Endothelial cell of umbilical vein (primary cell): ENCODE measurements around the gene NEU4. TPM values are rescaled to one million over a fixed set of nuclear protein-coding genes. Genes with fewer than 3 reads are reported as not detected.

Source experiments
- BruUV-seq: library from RNA; stranded (reverse); fragments of 400-500 nt; replicated peaks from 2 replicates; lab custom pipeline; 2021; lab: Mats Ljungman, UMichigan
- CTCF ChIA-PET: fragments of 300-600, 350-600 bp; sonication (Branson Sonifier 250); formaldehyde crosslinking; loops from one replicate; lab custom pipeline; 2021; ENCODE audit warnings: antibody characterized with exemption, inconsistent platforms; lab: Charles Lee
- POLR2A ChIA-PET: fragments of 300-600, 350-600 bp; sonication (Branson Sonifier 250); formaldehyde crosslinking; loops from one replicate; lab custom pipeline; 2021; ENCODE audit warnings: antibody characterized with exemption, inconsistent platforms; lab: Charles Lee
- DNase-seq: peaks from one replicate; pipeline ENCODE4 v3.0.0-alpha.2; 2011; ENCODE audit warnings: low read depth, low spot score
- FAIRE-seq: peaks from 2 replicates; lab custom pipeline; 2011; peaks lifted over from hg19 to GRCh38; lab: Jason Lieb, UNC
- H2AFZ ChIP-seq: 2 replicates; pipeline ENCODE4 v1.6.0; 2012; ENCODE audit warnings: low read depth, low read length, control low read depth, inconsistent platforms
- H3K27ac ChIP-seq: 2 replicates; pipeline ENCODE4 v1.5.1; 2011; ENCODE audit warnings: low read depth, mild to moderate bottlenecking, control low read depth, low read length, moderate library complexity; ENCODE audit not compliant: insufficient read depth
- H3K27me3 ChIP-seq, 2 experiments: 2 replicates each; pipeline versions ENCODE4 v1.6.0 to v1.6.1; 2011; ENCODE audit warnings: low read length in 2 of 2, mixed read lengths in 1 of 2; ENCODE audit not compliant: control insufficient read depth in 2 of 2, insufficient read depth in 2 of 2
- H3K36me3 ChIP-seq, 2 experiments: 2 replicates in 1 of 2; 3 replicates in 1 of 2; pipeline ENCODE4 v1.5.1; 2011; ENCODE audit warnings: low read length in 2 of 2, mild to moderate bottlenecking in 1 of 2, moderate library complexity in 1 of 2; ENCODE audit not compliant: control insufficient read depth in 2 of 2, insufficient read depth in 2 of 2; ENCODE audit errors: extremely low read depth in 1 of 2
- H3K4me1 ChIP-seq: 3 replicates; pipeline ENCODE4 v1.5.1; 2011; ENCODE audit warnings: mild to moderate bottlenecking, low read length; ENCODE audit not compliant: control insufficient read depth, insufficient read depth; ENCODE audit errors: extremely low read depth
- H3K4me2 ChIP-seq: 2 replicates; pipeline ENCODE4 v1.6.1; 2011; ENCODE audit warnings: low read length, control low read depth, mixed read lengths; ENCODE audit not compliant: insufficient read depth
- H3K4me3 ChIP-seq, 3 experiments: fragments of 200-600 bp in 1 of 3; sonication (generic), shearing (Covaris generic) in 1 of 3; replicated peaks in 1 of 3; 2 replicates each; pipeline ENCODE4 v1.5.1; 2011 to 2016; ENCODE audit warnings: control low read depth in 3 of 3, low read length in 3 of 3, mild to moderate bottlenecking in 2 of 3, inconsistent platforms in 1 of 3, low read depth in 1 of 3, moderate library complexity in 1 of 3; ENCODE audit not compliant: insufficient read depth in 1 of 3
- H3K79me2 ChIP-seq: 2 replicates; pipeline ENCODE4 v1.6.0; 2012; ENCODE audit warnings: low read length, inconsistent platforms; ENCODE audit not compliant: control insufficient read depth, insufficient read depth
- H3K9ac ChIP-seq: replicated peaks from 2 replicates; pipeline ENCODE3; 2011; ENCODE audit warnings: low read length, control low read depth; ENCODE audit not compliant: insufficient read depth; ENCODE audit errors: extremely low read depth
- H3K9me1 ChIP-seq: replicated peaks from 3 replicates; pipeline ENCODE4 v1.6.0; 2011; ENCODE audit warnings: mild to moderate bottlenecking, low read length; ENCODE audit not compliant: control insufficient read depth, insufficient read depth; ENCODE audit errors: extremely low read depth
- H3K9me3 ChIP-seq: replicated peaks from 2 replicates; pipeline ENCODE4 v1.5.1; 2012; ENCODE audit warnings: low read length, inconsistent platforms; ENCODE audit not compliant: control insufficient read depth, insufficient read depth
- H4K20me1 ChIP-seq: replicated peaks from 2 replicates; pipeline ENCODE3; 2011; ENCODE audit warnings: mild to moderate bottlenecking, low read length; ENCODE audit not compliant: control insufficient read depth, insufficient read depth; ENCODE audit errors: extremely low read depth
- EZH2 ChIP-seq: IDR thresholded peaks from 2 replicates; pipeline ENCODE4 v1.6.1; 2012; ENCODE audit warnings: borderline replicate concordance, low read depth, mild to moderate bottlenecking, moderate library complexity, low read length, inconsistent platforms; ENCODE audit not compliant: severe bottlenecking
- FOS ChIP-seq: IDR thresholded peaks from 2 replicates; pipeline ENCODE4 v1.6.1; 2011; ENCODE audit warnings: mild to moderate bottlenecking, low read length, moderate library complexity, borderline replicate concordance; ENCODE audit not compliant: insufficient read depth
- GATA2 ChIP-seq: IDR thresholded peaks from 2 replicates; pipeline ENCODE4 v1.7.0; 2011; ENCODE audit warnings: low read depth, mild to moderate bottlenecking, moderate library complexity, mixed read lengths, low read length; ENCODE audit not compliant: insufficient read length, insufficient read depth
- JUN ChIP-seq: IDR thresholded peaks from 2 replicates; pipeline ENCODE4 v1.6.1; 2011; ENCODE audit warnings: borderline replicate concordance, low read depth; ENCODE audit not compliant: insufficient read length, insufficient read depth
- MYC ChIP-seq: IDR thresholded peaks from one replicate; pipeline ENCODE4 v1.6.1; 2011; ENCODE audit warnings: mild to moderate bottlenecking, low read depth, low read length
- POLR2A ChIP-seq: IDR thresholded peaks from 2 replicates; pipeline ENCODE4 v1.6.1; 2012; ENCODE audit warnings: low read depth, mild to moderate bottlenecking, control low read depth, low read length
- POLR2AphosphoS5 ChIP-seq: IDR thresholded peaks from 2 replicates; pipeline ENCODE4 v1.6.1; 2012; ENCODE audit warnings: low read depth, mild to moderate bottlenecking, control low read depth, low read length, moderate library complexity; ENCODE audit not compliant: insufficient read depth
- dilution Hi-C: fragments of 300-500 bp; cut with MboI; formaldehyde crosslinking; loops from one replicate; pipeline ENCODE4 v1.15.0; 2019; ENCODE audit warnings: low sequenced_read_pairs; ENCODE audit not compliant: extremely low pct_ligation_motif_present
- intact Hi-C: fragments of 100-400 bp; cut with micrococcal nuclease; formaldehyde crosslinking; loops from one replicate; pipeline ENCODE4 v1.10.0; 2022
- polyA plus RNA-seq, 4 experiments: library from polyadenylated mRNA; depleted of rRNA in 3 of 4; stranded (reverse) in 3 of 4; unstranded in 1 of 4; fragments of >200 nt; gene quantifications; 2 replicates each; pipeline versions ENCODE4 v1.2.1 to v1.2.3, GENCODE V29; 2011 to 2012; ENCODE audit warnings: missing spikeins in 1 of 4
- total RNA-seq: library from RNA; stranded (reverse); gene quantifications from 2 replicates; pipeline ENCODE4 v1.2.3, GENCODE V29; 2021
- TF ChIP-seq, protein P1 (sequence below), 2 donors: IDR thresholded peaks; 1 replicate in 1 of 2; 2 replicates in 1 of 2; pipeline ENCODE4 v1.5.1; 2011; ENCODE audit warnings: low read length in 2 of 2, mild to moderate bottlenecking in 2 of 2, moderate library complexity in 2 of 2, control low read depth in 1 of 2, inconsistent platforms in 1 of 2, low read depth in 1 of 2; ENCODE audit not compliant: insufficient read depth in 1 of 2; ENCODE audit errors: extremely low read depth in 1 of 2
- TF ChIP-seq, protein P2 (sequence below): IDR thresholded peaks from 2 replicates; pipeline ENCODE4 v1.6.1; 2011; ENCODE audit not compliant: insufficient read depth, insufficient read length

Gene NEU4
- total and polyA plus RNA-seq, 2 donors (not counting 3 experiments of a cell fraction or from before 2014, with no cell fraction given), result not detected

DNA sequence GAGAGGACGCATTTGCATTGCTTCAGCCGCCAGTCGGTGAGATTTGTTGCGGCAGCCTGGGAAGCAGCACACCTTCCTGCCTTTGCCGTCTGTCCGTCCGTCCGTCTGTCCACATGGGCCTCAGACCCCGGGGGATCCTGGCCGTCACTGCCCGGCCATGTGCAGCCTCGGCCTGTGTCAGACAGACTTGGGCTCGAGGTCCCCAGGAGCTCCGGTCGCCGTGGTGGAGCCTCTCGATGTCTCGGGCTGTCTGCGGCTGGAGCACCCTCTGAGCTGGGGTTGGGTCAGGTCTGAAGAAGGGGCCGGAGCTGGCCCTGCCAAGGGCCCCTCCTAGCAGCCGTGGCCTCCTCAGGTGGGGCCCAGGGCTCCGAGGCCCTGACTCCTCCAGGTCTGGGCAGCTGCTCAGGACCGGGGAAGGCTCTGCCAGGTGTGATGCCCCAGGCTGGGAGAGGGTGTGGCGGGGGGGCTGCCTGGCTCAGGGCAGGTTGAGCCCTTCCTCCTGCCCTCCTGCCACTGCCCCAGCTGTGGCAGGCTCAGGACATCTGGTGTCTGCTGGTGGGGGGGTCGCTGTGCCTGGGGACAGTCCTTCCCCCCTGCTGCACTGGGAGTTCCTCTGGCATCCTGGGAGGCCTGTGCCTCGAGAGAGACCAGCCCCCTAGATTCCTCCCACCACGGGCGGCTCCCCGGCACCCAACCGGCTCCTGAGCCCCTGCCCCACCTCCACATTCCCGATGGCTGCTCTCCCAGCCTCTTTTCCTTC lies 11.8 kb downstream of the NEU4 start:
- no peak overlapping the region for H2AFZ ChIP-seq
- H3K4me1 ChIP-seq, result peaks cover 6% of the 10 kb centered on the region
- no peaks in the 10 kb centered on the region for H3K27me3 ChIP-seq
- CTCF ChIA-PET, result no interaction called here
- no peak overlapping the region for H3K4me3 ChIP-seq
- BruUV-seq, result no TSS peak
- no peaks in the 10 kb centered on the region for H3K36me3 ChIP-seq
- H3K9ac ChIP-seq, result no peak overlapping the region
- intact Hi-C loops, result no loop called here
- DNase-seq, result no peak
- no peak overlapping the region for H3K27ac ChIP-seq
- TF ChIP-seq MYC, result no peak
- TF ChIP-seq, protein P1, sequence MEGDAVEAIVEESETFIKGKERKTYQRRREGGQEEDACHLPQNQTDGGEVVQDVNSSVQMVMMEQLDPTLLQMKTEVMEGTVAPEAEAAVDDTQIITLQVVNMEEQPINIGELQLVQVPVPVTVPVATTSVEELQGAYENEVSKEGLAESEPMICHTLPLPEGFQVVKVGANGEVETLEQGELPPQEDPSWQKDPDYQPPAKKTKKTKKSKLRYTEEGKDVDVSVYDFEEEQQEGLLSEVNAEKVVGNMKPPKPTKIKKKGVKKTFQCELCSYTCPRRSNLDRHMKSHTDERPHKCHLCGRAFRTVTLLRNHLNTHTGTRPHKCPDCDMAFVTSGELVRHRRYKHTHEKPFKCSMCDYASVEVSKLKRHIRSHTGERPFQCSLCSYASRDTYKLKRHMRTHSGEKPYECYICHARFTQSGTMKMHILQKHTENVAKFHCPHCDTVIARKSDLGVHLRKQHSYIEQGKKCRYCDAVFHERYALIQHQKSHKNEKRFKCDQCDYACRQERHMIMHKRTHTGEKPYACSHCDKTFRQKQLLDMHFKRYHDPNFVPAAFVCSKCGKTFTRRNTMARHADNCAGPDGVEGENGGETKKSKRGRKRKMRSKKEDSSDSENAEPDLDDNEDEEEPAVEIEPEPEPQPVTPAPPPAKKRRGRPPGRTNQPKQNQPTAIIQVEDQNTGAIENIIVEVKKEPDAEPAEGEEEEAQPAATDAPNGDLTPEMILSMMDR (IDR thresholded peaks at IDR 0.05; ENCODE audit: extremely low read depth in 1 of 2, insufficient read depth in 1 of 2, low read depth in 1 of 2, low read length in 2 of 2), result no peak
- no peak for TF ChIP-seq FOS
- no peak for TF ChIP-seq EZH2
- TF ChIP-seq, protein P2, sequence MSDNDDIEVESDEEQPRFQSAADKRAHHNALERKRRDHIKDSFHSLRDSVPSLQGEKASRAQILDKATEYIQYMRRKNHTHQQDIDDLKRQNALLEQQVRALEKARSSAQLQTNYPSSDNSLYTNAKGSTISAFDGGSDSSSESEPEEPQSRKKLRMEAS, result no peak
- no peak for TF ChIP-seq GATA2
- no peak for TF ChIP-seq POLR2AphosphoS5
- no peak for TF ChIP-seq POLR2A
- no peak for TF ChIP-seq JUN
- no peak overlapping the region for H3K4me2 ChIP-seq
- no peak for FAIRE-seq
- POLR2A ChIA-PET, result no interaction called here
- H4K20me1 ChIP-seq, result no peaks in the 10 kb centered on the region
- no peaks in the 10 kb centered on the region for H3K79me2 ChIP-seq
- H3K9me1 ChIP-seq, result no peaks in the 10 kb centered on the region
- dilution Hi-C loops, result no loop called here
- H3K9me3 ChIP-seq, result no peaks in the 10 kb centered on the region
